AG04450 (cell line): ENCODE results near the gene GET4. TPM values are rescaled to one million over a fixed set of nuclear protein-coding genes. Genes with fewer than 3 reads are reported as not detected.

Experiments
- CTCF ChIA-PET: fragments of 300-600, 350-600 bp; formaldehyde crosslinking; extraction: SDS; loops from one replicate; lab custom pipeline; 2022; ENCODE audit warnings: antibody characterized with exemption, inconsistent platforms; lab: Charles Lee
- POLR2A ChIA-PET: fragments of 350-600 bp; formaldehyde crosslinking; extraction: SDS; loops from one replicate; lab custom pipeline; 2021; ENCODE audit warnings: antibody characterized with exemption, inconsistent platforms; lab: Yijun Ruan, JAX
- DNase-seq: peaks from one replicate; pipeline ENCODE4 v3.0.0-alpha.2; 2011; ENCODE audit warnings: low read depth, low spot score
- H3K27ac ChIP-seq: one replicate; pipeline ENCODE4 v1.5.1; 2012; ENCODE audit warnings: low read depth, low read length, control low read depth
- H3K27me3 ChIP-seq: one replicate; pipeline ENCODE4 v1.6.0; 2012; ENCODE audit warnings: low read length; ENCODE audit not compliant: control insufficient read depth, insufficient read depth
- H3K4me3 ChIP-seq: 2 replicates; pipeline ENCODE4 v1.5.1; 2011; ENCODE audit warnings: mild to moderate bottlenecking, low read depth, low read length, control low read depth
- H3K9me3 ChIP-seq: 2 replicates; pipeline ENCODE4 v1.5.1; 2012; ENCODE audit warnings: low read length; ENCODE audit not compliant: control insufficient read depth, insufficient read depth
- CTCF ChIP-seq: IDR thresholded peaks from 2 replicates; pipeline ENCODE4 v1.5.1; 2011; ENCODE audit warnings: low read depth, low read length, control low read depth, inconsistent platforms
- polyA plus RNA-seq: library from polyadenylated mRNA; depleted of rRNA; stranded (reverse); fragments of >200 nt; gene quantifications from 2 replicates; pipeline ENCODE4 v1.2.3, GENCODE V29; 2011

The GET4 gene
- polyA plus RNA-seq, 1 experiment, result 13.9 TPM

- ChIA-PET CTCF (no interaction called here), POLR2A (no interaction called here)
- peaks cover 9% of the 10 kb centered on the region; the same call in 1 of the 2 replicates for H3K9me3 ChIP-seq
- no peak for DNase-seq
- no peak for TF ChIP-seq CTCF
- H3K27ac ChIP-seq, result no peak overlapping the region
- no peaks in the 10 kb centered on the region for H3K27me3 ChIP-seq
- no peak overlapping the region for H3K4me3 ChIP-seq
These were observed 12.0 kb downstream of the GET4 start for GRCh38 chr7:888081-889024.

GRCh38 chr7:889025-889390 lies 12.7 kb downstream of the GET4 start:
- H3K27me3 ChIP-seq, result no peaks in the 10 kb centered on the region
- CTCF ChIA-PET, result no interaction called here
- TF ChIP-seq CTCF, result no peak
- DNase-seq, result no peak
- no peak overlapping the region for H3K27ac ChIP-seq
- H3K4me3 ChIP-seq, result no peak overlapping the region
- peaks cover 14% of the 10 kb centered on the region; the same call in 1 of the 2 replicates for H3K9me3 ChIP-seq
- POLR2A ChIA-PET, result no interaction called here

GRCh38 chr7:889391-889790 lies 13.0 kb downstream of the GET4 start:
- TF ChIP-seq CTCF, result no peak

GRCh38 chr7:890868-891267 lies 14.5 kb downstream of the GET4 start:
- POLR2A ChIA-PET, result no interaction called here
- CTCF ChIA-PET, result no interaction called here
- Histone ChIP-seq H3K27ac (no peak overlapping the region), H3K9me3 (peaks cover 23% of the 10 kb centered on the region; the same call in 1 of the 2 replicates), H3K4me3 (no peak overlapping the region), H3K27me3 (no peaks in the 10 kb centered on the region)
- DNase-seq, result no peak
- no peak for TF ChIP-seq CTCF

More at GRCh38 chr7:889391-889790, 13.0 kb downstream of the GET4 start:
- H3K27ac ChIP-seq, result no peak overlapping the region
- ChIA-PET CTCF (no interaction called here), POLR2A (no interaction called here)
- DNase-seq, result no peak
- peaks cover 17% of the 10 kb centered on the region; the same call in 1 of the 2 replicates for H3K9me3 ChIP-seq
- no peaks in the 10 kb centered on the region for H3K27me3 ChIP-seq
- H3K4me3 ChIP-seq, result no peak overlapping the region

- Histone ChIP-seq H3K4me3 (no peak overlapping the region), H3K27ac (no peak overlapping the region), H3K9me3 (peaks cover 24% of the 10 kb centered on the region; the same call in 1 of the 2 replicates), H3K27me3 (no peaks in the 10 kb centered on the region)
- CTCF ChIA-PET, result no interaction called here
- DNase-seq, result no peak
- no peak for TF ChIP-seq CTCF
- POLR2A ChIA-PET, result no interaction called here
These were observed 14.9 kb downstream of the GET4 start for GRCh38 chr7:891291-891690.
